CD4-positive, CD25-positive, alpha-beta regulatory T cell (primary cell): ENCODE data around the gene EN1. TPM values are rescaled to one million over a fixed set of nuclear protein-coding genes. Genes with fewer than 3 reads are reported as not detected.

Experiments
- ATAC-seq, 2 donors: fragments of 150-1000 bp; cut with Tn5 transposase; one replicate each; pipeline ENCODE4 v1.10.0; 2021; ENCODE audit warnings: low read depth in 2 of 2, moderate number of reproducible peaks in 2 of 2, moderate library complexity in 1 of 2
- DNase-seq, 3 donors: peaks; one replicate each; pipeline versions ENCODE4 v3.0.0 to v3.0.0-alpha.2; 2012 to 2022; ENCODE audit warnings: mixed read lengths in 1 of 3
- H3K27ac ChIP-seq: one replicate; pipeline ENCODE4 v1.7.0; 2013; ENCODE audit warnings: mild to moderate bottlenecking, low read length; ENCODE audit not compliant: insufficient read depth, poor library complexity, severe bottlenecking
- H3K27me3 ChIP-seq: one replicate; pipeline ENCODE4 v1.7.0; 2013; ENCODE audit warnings: low read length; ENCODE audit not compliant: control insufficient read depth, insufficient read depth
- H3K36me3 ChIP-seq: one replicate; pipeline ENCODE4 v1.7.0; 2013; ENCODE audit warnings: mild to moderate bottlenecking, low read length, moderate library complexity; ENCODE audit not compliant: control insufficient read depth, insufficient read depth
- H3K4me1 ChIP-seq: 2 replicates; pipeline ENCODE4 v1.7.0; 2013; ENCODE audit warnings: mild to moderate bottlenecking, low read length; ENCODE audit not compliant: insufficient read depth, control insufficient read depth, poor library complexity, severe bottlenecking
- H3K4me3 ChIP-seq: one replicate; pipeline ENCODE4 v1.7.0; 2013; ENCODE audit warnings: low read depth, mild to moderate bottlenecking, low read length, moderate library complexity
- H3K9me3 ChIP-seq, 2 experiments: 1 replicate in 1 of 2; 2 replicates in 1 of 2; pipeline ENCODE4 v1.7.0; 2013; ENCODE audit warnings: low read length in 2 of 2, mild to moderate bottlenecking in 1 of 2, moderate library complexity in 1 of 2; ENCODE audit not compliant: control insufficient read depth in 2 of 2
- H3K27ac Mint-ChIP-seq, 3 donors: one replicate each; pipeline ENCODE4 v1.8.0; 2020 to 2022; ENCODE audit warnings: mild to moderate bottlenecking in 3 of 3, mixed read lengths in 3 of 3, moderate library complexity in 2 of 3
- H3K27me3 Mint-ChIP-seq: one replicate; pipeline ENCODE4 v1.8.0; 2022; ENCODE audit warnings: mild to moderate bottlenecking, mixed read lengths
- H3K36me3 Mint-ChIP-seq: one replicate; pipeline ENCODE4 v1.8.0; 2020; ENCODE audit warnings: mixed read lengths
- H3K4me1 Mint-ChIP-seq, 4 donors: one replicate each; pipeline ENCODE4 v1.8.0; 2020 to 2022; ENCODE audit warnings: mixed read lengths in 4 of 4, mild to moderate bottlenecking in 1 of 4
- H3K4me3 Mint-ChIP-seq, 4 donors: one replicate each; pipeline ENCODE4 v1.8.0; 2020 to 2022; ENCODE audit warnings: mild to moderate bottlenecking in 4 of 4, mixed read lengths in 4 of 4, moderate library complexity in 3 of 4
- H3K9me3 Mint-ChIP-seq, 7 donors: one replicate each; pipeline ENCODE4 v1.8.0; 2020 to 2022; ENCODE audit warnings: mixed read lengths in 7 of 7, mild to moderate bottlenecking in 3 of 7, moderate library complexity in 2 of 7
- polyA plus RNA-seq, 4 donors: library from polyadenylated mRNA; unstranded; fragments of 300-500 nt; fragmentation: Illumina TruSeq; gene quantifications; one replicate each; pipeline ENCODE4 v1.2.3, GENCODE V29; 2021
- total RNA-seq: library from RNA; stranded (reverse); gene quantifications from one replicate; pipeline ENCODE4 v1.2.3, GENCODE V29; 2022

EN1 gene
- total and polyA plus RNA-seq, 5 donors from 2014 or later = not detected

DNA sequence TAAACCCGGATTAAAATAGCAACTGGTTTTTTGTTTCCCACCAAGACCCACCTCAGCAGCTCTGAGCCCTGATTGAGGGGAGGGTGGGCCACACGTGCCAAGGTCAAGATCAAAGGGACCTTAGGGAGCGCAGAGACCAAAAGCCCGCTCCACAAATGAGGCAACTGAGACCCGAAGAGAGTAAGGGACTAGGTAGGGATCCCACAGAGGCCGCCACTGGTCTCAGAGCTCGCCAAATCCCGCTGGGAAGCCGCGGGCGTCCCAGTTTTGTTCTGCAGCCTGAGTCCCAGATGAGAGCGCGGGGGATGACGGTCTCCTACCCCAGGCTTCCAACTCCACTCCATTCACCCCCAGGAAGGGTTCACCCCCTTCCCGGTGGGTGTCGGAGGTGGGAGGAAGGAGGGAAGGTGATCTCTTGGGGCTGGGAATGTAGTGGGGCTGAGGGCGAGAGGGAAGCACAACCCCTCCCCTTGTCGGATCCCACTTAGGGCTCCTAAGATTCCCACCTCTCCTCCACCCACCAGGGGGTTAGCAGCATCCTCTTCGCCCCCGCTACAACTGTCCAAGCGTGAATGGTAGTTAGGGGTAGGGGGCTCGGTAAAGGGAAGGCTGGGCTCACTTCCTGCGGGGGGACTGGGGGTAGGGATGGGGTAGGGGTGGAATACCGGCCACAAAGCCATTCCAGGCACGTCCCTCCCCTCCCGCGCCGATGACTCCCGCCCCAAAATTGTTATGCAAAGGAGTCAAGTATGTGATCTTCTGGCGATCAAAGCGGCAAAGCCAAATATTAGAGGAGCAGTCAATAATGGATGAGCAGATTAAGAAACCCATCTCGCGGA lies 7.3 kb upstream of the EN1 start:
- Mint-ChIP-seq H3K27me3 (peaks cover 85% of the 10 kb centered on the region), H3K9me3 (peaks cover 0 to 3% (median 0%) of the 10 kb centered on the region in 7 donors), H3K36me3 (no peaks in the 10 kb centered on the region), H3K4me1 (peaks cover 0 to 36% (median 9%) of the 10 kb centered on the region in 4 donors), H3K27ac (peak overlapping the region in 1 of 3 donors; percentile 41), H3K4me3 (peak overlapping the region in 3 of 4 donors; percentile 10 to 28 (median 19))
- ATAC-seq (no peak), DNase-seq (no peak)
- no peaks in the 10 kb centered on the region for H3K36me3 ChIP-seq
- peaks cover 25% of the 10 kb centered on the region for H3K27me3 ChIP-seq
- no peak overlapping the region for H3K27ac ChIP-seq
- no peak overlapping the region for H3K4me3 ChIP-seq
- peaks cover 24% of the 10 kb centered on the region for H3K4me1 ChIP-seq
- H3K9me3 ChIP-seq = no peaks in the 10 kb centered on the region

- peak overlapping the region in 2 of 4 donors; percentile 1 to 3 for H3K4me3 Mint-ChIP-seq
- H3K9me3 ChIP-seq = no peaks in the 10 kb centered on the region
- ATAC-seq (no peak), DNase-seq (no peak)
- peaks cover 0 to 40% (median 9%) of the 10 kb centered on the region in 4 donors for H3K4me1 Mint-ChIP-seq
- H3K4me3 ChIP-seq = no peak overlapping the region
- no peak overlapping the region for H3K27ac Mint-ChIP-seq
- peaks cover 32% of the 10 kb centered on the region for H3K27me3 ChIP-seq
- H3K9me3 Mint-ChIP-seq = peaks cover 0 to 3% (median 0%) of the 10 kb centered on the region in 7 donors
- H3K27ac ChIP-seq = no peak overlapping the region
- peaks cover 24% of the 10 kb centered on the region for H3K4me1 ChIP-seq
- H3K36me3 ChIP-seq = no peaks in the 10 kb centered on the region
- H3K27me3 Mint-ChIP-seq = peaks cover 91% of the 10 kb centered on the region
- H3K36me3 Mint-ChIP-seq = no peaks in the 10 kb centered on the region
Measured at GRCh38 chr2:118853651-118854291, 6.3 kb upstream of the EN1 start.

GRCh38 chr2:118853129-118853640 lies 5.7 kb upstream of the EN1 start:
- H3K36me3 Mint-ChIP-seq = no peaks in the 10 kb centered on the region
- peaks cover 96% of the 10 kb centered on the region for H3K27me3 Mint-ChIP-seq
- Histone ChIP-seq H3K9me3 (no peaks in the 10 kb centered on the region), H3K36me3 (no peaks in the 10 kb centered on the region), H3K27me3 (peaks cover 34% of the 10 kb centered on the region), H3K27ac (no peak overlapping the region), H3K4me1 (peaks cover 24% of the 10 kb centered on the region), H3K4me3 (no peak overlapping the region)
- ATAC-seq = no peak
- H3K27ac Mint-ChIP-seq = no peak overlapping the region
- H3K4me3 Mint-ChIP-seq = no peak overlapping the region
- peaks cover 0 to 3% (median 0%) of the 10 kb centered on the region in 7 donors for H3K9me3 Mint-ChIP-seq
- peaks cover 0 to 44% (median 9%) of the 10 kb centered on the region in 4 donors for H3K4me1 Mint-ChIP-seq
- DNase-seq = no peak

- Histone ChIP-seq H3K36me3 (no peaks in the 10 kb centered on the region), H3K4me1 (peaks cover 24% of the 10 kb centered on the region), H3K9me3 (no peaks in the 10 kb centered on the region), H3K27ac (no peak overlapping the region), H3K4me3 (no peak overlapping the region), H3K27me3 (peaks cover 34% of the 10 kb centered on the region)
- ATAC-seq (no peak), DNase-seq (no peak)
- H3K4me1 Mint-ChIP-seq = peaks cover 0 to 44% (median 6%) of the 10 kb centered on the region in 4 donors
- H3K4me3 Mint-ChIP-seq = peak overlapping the region in 2 of 4 donors; percentile 48 to 61
- peaks cover 94% of the 10 kb centered on the region for H3K27me3 Mint-ChIP-seq
- H3K9me3 Mint-ChIP-seq = peaks cover 0 to 3% (median 0%) of the 10 kb centered on the region in 7 donors
- no peak overlapping the region for H3K27ac Mint-ChIP-seq
- H3K36me3 Mint-ChIP-seq = no peaks in the 10 kb centered on the region
Measured at GRCh38 chr2:118852605-118853128, 5.2 kb upstream of the EN1 start.

GRCh38 chr2:118851650-118852049 lies 4.2 kb upstream of the EN1 start:
- Mint-ChIP-seq H3K27me3 (peaks cover 94% of the 10 kb centered on the region), H3K4me1 (peaks cover 0 to 46% (median 6%) of the 10 kb centered on the region in 4 donors), H3K36me3 (no peaks in the 10 kb centered on the region), H3K9me3 (peaks cover 0 to 3% (median 0%) of the 10 kb centered on the region in 7 donors), H3K4me3 (no peak overlapping the region), H3K27ac (no peak overlapping the region)
- H3K27me3 ChIP-seq = peaks cover 33% of the 10 kb centered on the region
- H3K4me3 ChIP-seq = no peak overlapping the region
- no peak overlapping the region for H3K27ac ChIP-seq
- DNase-seq (no peak), ATAC-seq (no peak)
- H3K36me3 ChIP-seq = no peaks in the 10 kb centered on the region
- peaks cover 19% of the 10 kb centered on the region for H3K4me1 ChIP-seq
- H3K9me3 ChIP-seq = no peaks in the 10 kb centered on the region

DNA sequence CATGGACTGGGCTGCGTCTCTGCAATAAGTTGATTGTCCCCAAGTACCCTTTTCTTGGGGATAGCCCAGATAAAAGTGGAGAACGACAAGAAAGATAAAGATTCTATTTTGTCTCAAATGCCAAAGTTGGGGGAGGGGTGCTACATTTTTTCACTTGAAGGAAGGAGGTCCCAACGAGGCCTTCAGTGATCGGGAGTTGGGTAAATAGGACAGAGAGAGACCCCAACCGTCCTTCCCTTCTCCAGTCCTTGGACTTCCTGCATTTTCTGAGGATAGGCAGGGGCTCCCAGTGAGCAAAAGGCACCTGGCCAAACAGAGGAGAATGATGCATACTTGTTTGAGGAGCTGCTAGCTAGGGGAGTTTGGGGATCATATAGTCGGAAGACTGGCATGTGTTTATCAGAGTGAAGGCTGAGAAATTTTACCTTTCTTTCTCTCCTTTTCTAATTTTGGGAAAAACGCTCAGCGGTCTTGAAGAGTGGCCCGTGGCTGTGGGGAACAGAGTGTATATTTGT lies 3.5 kb upstream of the EN1 start:
- DNase-seq (no peak), ATAC-seq (no peak)
- H3K4me1 Mint-ChIP-seq = peaks cover 0 to 40% (median 2%) of the 10 kb centered on the region in 4 donors
- H3K27ac ChIP-seq = no peak overlapping the region
- no peak overlapping the region for H3K4me3 ChIP-seq
- H3K36me3 Mint-ChIP-seq = no peaks in the 10 kb centered on the region
- H3K36me3 ChIP-seq = no peaks in the 10 kb centered on the region
- peaks cover 89% of the 10 kb centered on the region for H3K27me3 Mint-ChIP-seq
- H3K27ac Mint-ChIP-seq = no peak overlapping the region
- no peak overlapping the region for H3K4me3 Mint-ChIP-seq
- H3K9me3 ChIP-seq = no peaks in the 10 kb centered on the region
- peaks cover 16% of the 10 kb centered on the region for H3K4me1 ChIP-seq
- H3K27me3 ChIP-seq = peaks cover 30% of the 10 kb centered on the region
- H3K9me3 Mint-ChIP-seq = peaks cover 0 to 3% (median 0%) of the 10 kb centered on the region in 7 donors

DNA sequence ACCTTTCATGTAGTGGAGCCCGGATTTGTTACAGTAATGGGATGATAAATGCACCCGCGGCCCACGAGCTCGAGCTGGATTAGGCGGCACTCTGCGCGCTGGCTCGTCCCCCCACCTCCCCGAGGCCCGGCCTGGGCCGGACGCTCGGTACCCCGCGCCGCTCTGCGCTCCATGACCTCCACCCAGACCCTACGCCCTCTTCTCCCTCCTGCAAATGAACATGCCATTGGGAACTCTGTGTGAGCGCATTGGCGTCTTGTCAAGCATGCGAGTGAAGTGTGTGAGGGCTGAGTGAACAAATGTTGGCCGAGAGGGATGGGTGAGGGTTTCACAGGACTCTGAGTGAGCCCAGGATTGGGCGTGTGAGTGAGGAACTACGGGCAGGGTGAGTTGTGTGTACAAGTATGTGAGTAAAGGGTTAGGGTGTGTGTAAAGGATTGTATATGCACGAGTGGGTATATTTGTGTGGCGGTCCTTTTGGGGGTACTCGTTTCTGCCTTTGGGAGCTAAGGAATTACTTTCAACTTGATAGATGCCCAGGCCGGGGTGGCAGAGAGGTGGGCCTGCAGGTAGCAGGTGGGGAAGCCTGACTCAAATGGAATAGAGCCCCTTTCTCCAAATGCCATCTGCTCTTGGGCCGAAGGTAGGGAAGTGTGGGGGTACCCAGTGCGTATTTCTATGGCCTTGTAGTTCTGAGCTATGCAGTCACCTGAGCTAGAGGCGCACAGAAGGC lies 2.9 kb upstream of the EN1 start:
- no peaks in the 10 kb centered on the region for H3K36me3 ChIP-seq
- H3K27me3 ChIP-seq = peaks cover 35% of the 10 kb centered on the region
- H3K9me3 ChIP-seq = no peaks in the 10 kb centered on the region
- ATAC-seq (no peak), DNase-seq (no peak)
- H3K4me3 ChIP-seq = no peak overlapping the region
- H3K4me1 Mint-ChIP-seq = peaks cover 0 to 41% (median 3%) of the 10 kb centered on the region in 4 donors
- H3K27me3 Mint-ChIP-seq = peaks cover 88% of the 10 kb centered on the region
- no peak overlapping the region for H3K27ac ChIP-seq
- no peak overlapping the region for H3K27ac Mint-ChIP-seq
- H3K4me3 Mint-ChIP-seq = peak overlapping the region in 1 of 4 donors; percentile 13
- H3K9me3 Mint-ChIP-seq = peaks cover 0 to 3% (median 0%) of the 10 kb centered on the region in 7 donors
- H3K36me3 Mint-ChIP-seq = peaks cover 3% of the 10 kb centered on the region
- peaks cover 9% of the 10 kb centered on the region for H3K4me1 ChIP-seq
